SU-DHL-6 (cell line): Measurements from ENCODE around the gene IGSF5.

Experiments used
- H2AFZ ChIP-seq: fragments of 200-600 bp; sonication (generic); 2 replicates; pipeline ENCODE4 v1.6.1; 2014; ENCODE audit warnings: low read depth, mild to moderate bottlenecking, moderate library complexity, mixed read lengths, antibody characterized with exemption, low read length; ENCODE audit not compliant: severe bottlenecking
- H3F3A ChIP-seq: fragments of 200-600 bp; shearing (Covaris generic); 2 replicates; pipeline ENCODE4 v1.6.0; 2016; ENCODE audit warnings: antibody characterized with exemption, mild to moderate bottlenecking; ENCODE audit not compliant: insufficient read depth
- H3K27ac ChIP-seq: fragments of 200-600 bp; sonication (generic); 2 replicates; pipeline ENCODE4 v1.5.1; 2016; ENCODE audit warnings: low read depth, mild to moderate bottlenecking, low read length, moderate library complexity, mixed read lengths
- H3K27me3 ChIP-seq: fragments of 200-600 bp; sonication (generic), shearing (Covaris generic); 2 replicates; pipeline ENCODE4 v1.6.0; 2014; ENCODE audit warnings: mild to moderate bottlenecking, low read length
- H3K36me3 ChIP-seq: fragments of 200-600 bp; sonication (generic); 2 replicates; pipeline ENCODE4 v1.6.1; 2014; ENCODE audit warnings: mild to moderate bottlenecking, low read length, mixed read lengths
- H3K4me2 ChIP-seq: fragments of 300-600, 200-600 bp; shearing (Covaris generic), sonication (generic); 2 replicates; pipeline ENCODE4 v1.6.0; 2014; ENCODE audit warnings: low read length, low read depth, mild to moderate bottlenecking; ENCODE audit not compliant: poor library complexity, severe bottlenecking
- H3K4me3 ChIP-seq: fragments of 200-600 bp; sonication (generic); 2 replicates; pipeline ENCODE4 v1.5.1; 2014; ENCODE audit warnings: antibody characterized with exemption, low read length, mild to moderate bottlenecking, mixed read lengths; ENCODE audit not compliant: insufficient read depth, poor library complexity, severe bottlenecking
- H3K79me2 ChIP-seq: fragments of 200-600 bp; sonication (generic); 2 replicates; pipeline ENCODE4 v1.6.1; 2014; ENCODE audit warnings: mild to moderate bottlenecking, low read length, moderate library complexity; ENCODE audit not compliant: insufficient read depth
- H3K9ac ChIP-seq: fragments of 200-600 bp; sonication (generic); 2 replicates; pipeline ENCODE4 v1.7.0; 2014; ENCODE audit warnings: mild to moderate bottlenecking, low read length
- H3K9me2 ChIP-seq: fragments of 200-600 bp; sonication (generic); replicated peaks from 2 replicates; pipeline ENCODE4 v1.6.1; 2014; ENCODE audit warnings: low read length; ENCODE audit not compliant: insufficient read depth
- H3K9me3 ChIP-seq: fragments of 200-600 bp; sonication (generic); 2 replicates; pipeline ENCODE4 v1.6.1; 2014; ENCODE audit warnings: low read length, mixed read lengths; ENCODE audit not compliant: insufficient read depth
- H4K20me1 ChIP-seq: fragments of 200-600 bp; sonication (generic); 2 replicates; pipeline ENCODE4 v1.6.1; 2014; ENCODE audit warnings: low read depth, mild to moderate bottlenecking, antibody characterized with exemption, low read length, moderate library complexity, mixed read lengths
- CTCF ChIP-seq: fragments of 200-600 bp; sonication (generic); IDR thresholded peaks from one replicate; pipeline ENCODE4 v1.5.1; 2017; ENCODE audit warnings: antibody characterized with exemption, mild to moderate bottlenecking, low read length, moderate library complexity; ENCODE audit not compliant: insufficient read depth, poor library complexity, severe bottlenecking
- EZH2phosphoT487 ChIP-seq: fragments of 200-600 bp; sonication (generic), shearing (Covaris generic); conservative IDR thresholded peaks from 2 replicates; pipeline ENCODE4 v1.6.1; 2018; ENCODE audit warnings: mild to moderate bottlenecking, antibody characterized with exemption, low read length, moderate library complexity, mixed read lengths

Gene IGSF5

GRCh38 chr21:39715804-39716397, 29.1 kb upstream of the IGSF5 start:
- H2AFZ ChIP-seq: no peak overlapping the region
- H3K79me2 ChIP-seq: no peaks in the 10 kb centered on the region
- TF ChIP-seq EZH2phosphoT487 (no peak), CTCF (peak; percentile 64)
- H3K9me2 ChIP-seq: no peaks in the 10 kb centered on the region
- no peaks in the 10 kb centered on the region for H3K27me3 ChIP-seq
- H3K9ac ChIP-seq: no peak overlapping the region
- no peak overlapping the region for H3K27ac ChIP-seq
- no peaks in the 10 kb centered on the region for H3K36me3 ChIP-seq
- no peak overlapping the region for H3K4me3 ChIP-seq
- H3F3A ChIP-seq: no peaks in the 10 kb centered on the region
- no peaks in the 10 kb centered on the region for H3K9me3 ChIP-seq
- no peaks in the 10 kb centered on the region for H4K20me1 ChIP-seq
- H3K4me2 ChIP-seq: no peak overlapping the region

GRCh38 chr21:39720126-39720778, 24.7 kb upstream of the IGSF5 start:
- Histone ChIP-seq H3K9me2 (no peaks in the 10 kb centered on the region), H4K20me1 (no peaks in the 10 kb centered on the region), H3K4me2 (no peak overlapping the region), H3K27ac (no peak overlapping the region), H3K27me3 (no peaks in the 10 kb centered on the region), H2AFZ (no peak overlapping the region), H3K9ac (no peak overlapping the region), H3K36me3 (no peaks in the 10 kb centered on the region), H3F3A (no peaks in the 10 kb centered on the region), H3K4me3 (no peak overlapping the region), H3K9me3 (no peaks in the 10 kb centered on the region), H3K79me2 (no peaks in the 10 kb centered on the region)
- TF ChIP-seq CTCF (no peak), EZH2phosphoT487 (no peak)

- Histone ChIP-seq H2AFZ (no peak overlapping the region), H3K9me2 (no peaks in the 10 kb centered on the region), H3K36me3 (no peaks in the 10 kb centered on the region), H3F3A (no peaks in the 10 kb centered on the region), H3K9me3 (no peaks in the 10 kb centered on the region), H3K79me2 (no peaks in the 10 kb centered on the region), H3K27me3 (no peaks in the 10 kb centered on the region), H3K4me3 (no peak overlapping the region), H3K27ac (no peak overlapping the region), H3K4me2 (no peak overlapping the region), H3K9ac (no peak overlapping the region), H4K20me1 (no peaks in the 10 kb centered on the region)
- TF ChIP-seq EZH2phosphoT487 (no peak), CTCF (no peak)
Observed at GRCh38 chr21:39721885-39722284, 23.1 kb upstream of the IGSF5 start.
